K562 (cell line): ENCODE results near the gene MFNG. TPM values are rescaled to one million over a fixed set of nuclear protein-coding genes. Genes with fewer than 3 reads are reported as not detected.

ENCODE experiments used
- CEBPG ChIP-seq, 3 experiments: fragments of 200-800 bp in 1 of 3; sonication (Bioruptor generic) in 1 of 3; sonication (generic) in 1 of 3; formaldehyde crosslinking in 1 of 3; IDR thresholded peaks in 2 of 3; conservative IDR thresholded peaks in 1 of 3; 2 replicates each; pipeline versions ENCODE4 v1.6.1 to v1.8.0; 2016 to 2022; ENCODE audit warnings: missing compliant biosample characterization in 2 of 3, missing genetic modification characterization in 2 of 3, mild to moderate bottlenecking in 1 of 3, missing genetic modification reagents in 1 of 3
- GABPA ChIP-seq: fragments of 200-800 bp; sonication (Bioruptor generic); conservative IDR thresholded peaks from 2 replicates; pipeline ENCODE4 v1.6.1; 2016; ENCODE audit warnings: low read depth, missing genetic modification characterization, missing compliant biosample characterization
- KHSRP ChIP-seq: fragments of 450-650 bp; IDR thresholded peaks from 2 replicates; pipeline ENCODE4 v1.6.1; 2017
- MBD2 ChIP-seq: sonication (generic); IDR thresholded peaks from 2 replicates; pipeline ENCODE4 v1.6.1; 2016; ENCODE audit warnings: low read depth, borderline replicate concordance
- POU5F1 ChIP-seq: fragments of 150-350 bp; IDR thresholded peaks from 2 replicates; pipeline ENCODE4 v1.6.1; 2014; ENCODE audit warnings: borderline replicate concordance, low read length, low read depth, mild to moderate bottlenecking; ENCODE audit not compliant: partially characterized antibody
- RBFOX2 ChIP-seq: fragments of 200-400 bp; formaldehyde crosslinking; IDR thresholded peaks from 2 replicates; pipeline ENCODE4 v1.6.1; 2017; ENCODE audit warnings: low read depth, mild to moderate bottlenecking, low read length, moderate library complexity
- SAFB ChIP-seq: fragments of 200-400 bp; formaldehyde crosslinking; IDR thresholded peaks from 2 replicates; pipeline ENCODE4 v1.6.1; 2017; ENCODE audit warnings: low read depth, low read length, borderline replicate concordance
- ZBTB7A ChIP-seq: IDR thresholded peaks from 2 replicates; pipeline ENCODE4 v1.6.1; 2011; ENCODE audit warnings: low read depth, mild to moderate bottlenecking, low read length, moderate library complexity, borderline replicate concordance; ENCODE audit not compliant: control insufficient read depth
- ZNF224 ChIP-seq: sonication (generic); formaldehyde crosslinking; IDR thresholded peaks from 2 replicates; pipeline ENCODE4 v1.8.0; 2022; ENCODE audit warnings: mild to moderate bottlenecking, missing genetic modification reagents
- ZNF324 ChIP-seq: fragments of 250-450 bp; sonication (Bioruptor Pico); IDR thresholded peaks from 2 replicates; pipeline ENCODE4 v1.4.0; 2020; ENCODE audit warnings: mild to moderate bottlenecking
- ZNF586 ChIP-seq: fragments of 450-650 bp; formaldehyde crosslinking; conservative IDR thresholded peaks from 2 replicates; pipeline ENCODE4 v1.4.0; 2020; ENCODE audit warnings: mild to moderate bottlenecking, moderate library complexity
- polyA plus RNA-seq, 8 experiments: library from polyadenylated mRNA; depleted of rRNA in 4 of 8; stranded (reverse) in 5 of 8; unstranded in 3 of 8; fragments of >200 nt; fragmentation: Nextera tagmentation in 2 of 8; fragmentation: Illumina TruSeq in 1 of 8; extraction: Ambion mirVana in 2 of 8; extraction: Trizol in 1 of 8; gene quantifications; 2 replicates each; pipeline versions ENCODE4 v1.2.1 to v1.2.3, GENCODE V29; 2011 to 2014; ENCODE audit warnings: inconsistent platforms in 1 of 8, missing spikeins in 1 of 8
- total RNA-seq, 7 experiments: library from RNA; depleted of rRNA in 6 of 7; stranded (reverse); fragments of >200 nt in 6 of 7; fragmentation: Illumina TruSeq in 2 of 7; extraction: Trizol in 2 of 7; gene quantifications; 2 replicates each; pipeline versions ENCODE4 v1.2.1 to v1.2.3, GENCODE V29; 2011 to 2021; ENCODE audit warnings: low replicate concordance in 1 of 7
- TF ChIP-seq, protein P1 (sequence below): fragments of 200-800 bp; sonication (Bioruptor generic); IDR thresholded peaks from 2 replicates; pipeline ENCODE4 v1.6.1; 2017; ENCODE audit warnings: missing genetic modification characterization, missing compliant biosample characterization
- TF ChIP-seq, protein P2 (sequence below), 2 experiments: IDR thresholded peaks; 2 replicates each; pipeline ENCODE4 v1.6.1; 2011; ENCODE audit warnings: borderline replicate concordance in 1 of 2, control low read depth in 1 of 2, low read depth in 1 of 2, low read length in 1 of 2, mild to moderate bottlenecking in 1 of 2, mixed read lengths in 1 of 2, moderate library complexity in 1 of 2; ENCODE audit not compliant: insufficient read depth in 1 of 2, insufficient read length in 1 of 2, poor library complexity in 1 of 2, severe bottlenecking in 1 of 2; ENCODE audit errors: extremely low read depth in 1 of 2
- TF ChIP-seq, protein P3 (sequence below): fragments of 450-650 bp; IDR thresholded peaks from 2 replicates; pipeline ENCODE4 v1.6.1; 2016; ENCODE audit warnings: missing biosample characterization, missing genetic modification characterization
- TF ChIP-seq, protein P4 (sequence below), 2 experiments: IDR thresholded peaks; 2 replicates each; pipeline ENCODE4 v1.6.1; 2012; ENCODE audit warnings: improper control_type of control experiment in 2 of 2, low read depth in 2 of 2, low read length in 2 of 2, borderline replicate concordance in 1 of 2
- TF ChIP-seq, protein P5 (sequence below): fragments of 250-450 bp; sonication (Bioruptor Pico); IDR thresholded peaks from 2 replicates; pipeline ENCODE4 v1.5.0; 2020; ENCODE audit warnings: mild to moderate bottlenecking, borderline replicate concordance

MFNG gene
- total and polyA plus RNA-seq, 9 of the 15 experiments (the other 6 are each of a cell fraction or from before 2014, with no cell fraction given), result 0.13 to 0.73 (median 0.38) TPM; not detected in 4

DNA sequence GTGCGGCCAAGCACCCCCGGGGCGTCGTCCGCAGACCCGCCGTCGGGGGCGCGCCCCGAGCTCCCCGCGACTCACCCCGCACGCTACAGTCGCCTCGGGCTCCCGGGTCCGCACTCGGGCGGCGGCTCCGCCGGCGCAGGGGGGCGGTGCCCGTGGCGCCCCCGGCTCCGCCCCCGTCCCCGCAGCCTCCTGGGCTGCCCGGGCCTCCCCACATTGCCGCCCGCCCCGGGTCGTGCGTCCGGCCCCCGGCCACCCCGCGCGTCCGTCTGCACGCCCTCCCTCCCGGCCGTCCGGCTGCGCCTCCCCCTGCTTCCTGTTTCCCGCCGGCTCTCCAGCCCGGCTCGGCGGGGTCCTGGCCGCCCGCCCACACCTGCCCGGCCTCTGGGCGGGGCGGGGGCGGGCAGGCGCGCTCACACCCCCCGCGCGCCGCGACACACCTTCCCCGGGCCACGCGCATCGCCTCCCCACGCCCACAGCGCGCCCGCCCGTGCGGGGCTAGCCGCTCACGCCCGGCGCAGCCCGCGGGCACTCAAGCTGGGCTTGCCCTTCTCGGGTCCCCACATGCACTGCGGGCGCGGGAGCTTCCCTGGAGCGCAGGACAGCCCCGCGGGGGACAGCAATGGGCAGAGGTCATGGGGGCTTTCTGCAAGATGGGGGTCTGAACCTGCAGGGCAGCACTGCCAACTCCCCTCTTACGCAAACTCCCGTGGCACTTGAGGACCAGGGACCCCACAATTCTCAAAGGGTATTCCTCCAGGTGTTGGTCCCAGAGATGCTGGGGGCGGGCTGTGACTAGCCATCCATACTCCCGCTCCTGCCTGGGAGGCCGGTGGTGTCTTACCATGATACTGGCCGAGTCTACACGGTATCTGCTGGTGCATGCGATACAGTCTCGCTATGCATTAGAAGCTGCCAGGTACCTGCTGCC, 33.3 kb upstream of the MFNG start, which contains the start of gene CARD10 (continued):
- TF ChIP-seq ZBTB7A, result peak; percentile 75; the same call in 1 of the 2 replicates
- 0 out of 2 replicates have a peak, but pooled peaks have one; percentile 33 for TF ChIP-seq GABPA
- TF ChIP-seq, protein P1, sequence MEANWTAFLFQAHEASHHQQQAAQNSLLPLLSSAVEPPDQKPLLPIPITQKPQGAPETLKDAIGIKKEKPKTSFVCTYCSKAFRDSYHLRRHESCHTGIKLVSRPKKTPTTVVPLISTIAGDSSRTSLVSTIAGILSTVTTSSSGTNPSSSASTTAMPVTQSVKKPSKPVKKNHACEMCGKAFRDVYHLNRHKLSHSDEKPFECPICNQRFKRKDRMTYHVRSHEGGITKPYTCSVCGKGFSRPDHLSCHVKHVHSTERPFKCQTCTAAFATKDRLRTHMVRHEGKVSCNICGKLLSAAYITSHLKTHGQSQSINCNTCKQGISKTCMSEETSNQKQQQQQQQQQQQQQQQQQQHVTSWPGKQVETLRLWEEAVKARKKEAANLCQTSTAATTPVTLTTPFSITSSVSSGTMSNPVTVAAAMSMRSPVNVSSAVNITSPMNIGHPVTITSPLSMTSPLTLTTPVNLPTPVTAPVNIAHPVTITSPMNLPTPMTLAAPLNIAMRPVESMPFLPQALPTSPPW (CRISPR knock-in tag), result peak; percentile 65
- TF ChIP-seq RBFOX2, result no peak; the same call in 1 of the 2 replicates
- TF ChIP-seq, protein P2, sequence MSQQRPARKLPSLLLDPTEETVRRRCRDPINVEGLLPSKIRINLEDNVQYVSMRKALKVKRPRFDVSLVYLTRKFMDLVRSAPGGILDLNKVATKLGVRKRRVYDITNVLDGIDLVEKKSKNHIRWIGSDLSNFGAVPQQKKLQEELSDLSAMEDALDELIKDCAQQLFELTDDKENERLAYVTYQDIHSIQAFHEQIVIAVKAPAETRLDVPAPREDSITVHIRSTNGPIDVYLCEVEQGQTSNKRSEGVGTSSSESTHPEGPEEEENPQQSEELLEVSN (IDR thresholded peaks at IDR 0.05; ENCODE audit: borderline replicate concordance in 1 of 2, extremely low read depth in 1 of 2, insufficient read depth in 1 of 2, insufficient read length in 1 of 2, low read depth in 1 of 2, low read length in 1 of 2, poor library complexity in 1 of 2, severe bottlenecking in 1 of 2), result peak in 1 of 2 experiments; percentile 69
- no peak for TF ChIP-seq KHSRP
- 0 out of 2 replicates have a peak, but pooled peaks have one; percentile 49 for TF ChIP-seq SAFB
- TF ChIP-seq CEBPG (CRISPR knock-in tag; IDR thresholded peaks at IDR 0.05), result no peak
- no peak for TF ChIP-seq CEBPG (tag; conservative IDR thresholded peaks at IDR 0.05 in 1 of 2, IDR thresholded peaks at IDR 0.05 in 1 of 2)
- TF ChIP-seq ZNF224 (CRISPR knock-in tag), result no peak
- TF ChIP-seq, protein P3, sequence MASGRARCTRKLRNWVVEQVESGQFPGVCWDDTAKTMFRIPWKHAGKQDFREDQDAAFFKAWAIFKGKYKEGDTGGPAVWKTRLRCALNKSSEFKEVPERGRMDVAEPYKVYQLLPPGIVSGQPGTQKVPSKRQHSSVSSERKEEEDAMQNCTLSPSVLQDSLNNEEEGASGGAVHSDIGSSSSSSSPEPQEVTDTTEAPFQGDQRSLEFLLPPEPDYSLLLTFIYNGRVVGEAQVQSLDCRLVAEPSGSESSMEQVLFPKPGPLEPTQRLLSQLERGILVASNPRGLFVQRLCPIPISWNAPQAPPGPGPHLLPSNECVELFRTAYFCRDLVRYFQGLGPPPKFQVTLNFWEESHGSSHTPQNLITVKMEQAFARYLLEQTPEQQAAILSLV (tag), result no peak
- TF ChIP-seq, protein P4, sequence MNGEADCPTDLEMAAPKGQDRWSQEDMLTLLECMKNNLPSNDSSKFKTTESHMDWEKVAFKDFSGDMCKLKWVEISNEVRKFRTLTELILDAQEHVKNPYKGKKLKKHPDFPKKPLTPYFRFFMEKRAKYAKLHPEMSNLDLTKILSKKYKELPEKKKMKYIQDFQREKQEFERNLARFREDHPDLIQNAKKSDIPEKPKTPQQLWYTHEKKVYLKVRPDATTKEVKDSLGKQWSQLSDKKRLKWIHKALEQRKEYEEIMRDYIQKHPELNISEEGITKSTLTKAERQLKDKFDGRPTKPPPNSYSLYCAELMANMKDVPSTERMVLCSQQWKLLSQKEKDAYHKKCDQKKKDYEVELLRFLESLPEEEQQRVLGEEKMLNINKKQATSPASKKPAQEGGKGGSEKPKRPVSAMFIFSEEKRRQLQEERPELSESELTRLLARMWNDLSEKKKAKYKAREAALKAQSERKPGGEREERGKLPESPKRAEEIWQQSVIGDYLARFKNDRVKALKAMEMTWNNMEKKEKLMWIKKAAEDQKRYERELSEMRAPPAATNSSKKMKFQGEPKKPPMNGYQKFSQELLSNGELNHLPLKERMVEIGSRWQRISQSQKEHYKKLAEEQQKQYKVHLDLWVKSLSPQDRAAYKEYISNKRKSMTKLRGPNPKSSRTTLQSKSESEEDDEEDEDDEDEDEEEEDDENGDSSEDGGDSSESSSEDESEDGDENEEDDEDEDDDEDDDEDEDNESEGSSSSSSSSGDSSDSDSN (IDR thresholded peaks at IDR 0.05; ENCODE audit: borderline replicate concordance in 1 of 2, low read depth in 2 of 2, low read length in 2 of 2), result 0 out of 4 replicates have a peak, but pooled peaks of 1 of the 2 experiments have one; percentile 50
- TF ChIP-seq ZNF586 (CRISPR knock-in tag), result no peak
- TF ChIP-seq POU5F1, result no peak
- TF ChIP-seq MBD2, result no peak
- TF ChIP-seq, protein P5, sequence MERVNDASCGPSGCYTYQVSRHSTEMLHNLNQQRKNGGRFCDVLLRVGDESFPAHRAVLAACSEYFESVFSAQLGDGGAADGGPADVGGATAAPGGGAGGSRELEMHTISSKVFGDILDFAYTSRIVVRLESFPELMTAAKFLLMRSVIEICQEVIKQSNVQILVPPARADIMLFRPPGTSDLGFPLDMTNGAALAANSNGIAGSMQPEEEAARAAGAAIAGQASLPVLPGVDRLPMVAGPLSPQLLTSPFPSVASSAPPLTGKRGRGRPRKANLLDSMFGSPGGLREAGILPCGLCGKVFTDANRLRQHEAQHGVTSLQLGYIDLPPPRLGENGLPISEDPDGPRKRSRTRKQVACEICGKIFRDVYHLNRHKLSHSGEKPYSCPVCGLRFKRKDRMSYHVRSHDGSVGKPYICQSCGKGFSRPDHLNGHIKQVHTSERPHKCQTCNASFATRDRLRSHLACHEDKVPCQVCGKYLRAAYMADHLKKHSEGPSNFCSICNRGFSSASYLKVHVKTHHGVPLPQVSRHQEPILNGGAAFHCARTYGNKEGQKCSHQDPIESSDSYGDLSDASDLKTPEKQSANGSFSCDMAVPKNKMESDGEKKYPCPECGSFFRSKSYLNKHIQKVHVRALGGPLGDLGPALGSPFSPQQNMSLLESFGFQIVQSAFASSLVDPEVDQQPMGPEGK, result no peak
- no peak for TF ChIP-seq ZNF324
